Gastrocnemius medialis (tissue), 4 donors: Measurements from ENCODE around the gene CASP3. TPM values are rescaled to one million over a fixed set of nuclear protein-coding genes. Genes with fewer than 3 reads are reported as not detected.

ENCODE experiments used
- ATAC-seq, 2 donors: fragments of 150-250 bp; one replicate each; pipeline ENCODE4 v1.9.1; 2016
- DNase-seq, 2 donors: peaks; one replicate each; pipeline ENCODE4 v3.0.0-alpha.2; 2019
- H3K27ac ChIP-seq, 4 donors: fragments of 200-600 bp; sonication (generic); 1 replicate in 1 of 4; 2 replicates in 3 of 4; pipeline ENCODE4 v1.5.1; 2016 to 2018; ENCODE audit warnings: mild to moderate bottlenecking in 2 of 4, moderate library complexity in 1 of 4
- H3K27me3 ChIP-seq, 3 donors: fragments of 200-600 bp; sonication (generic) in 2 of 3; 1 replicate in 1 of 3; 2 replicates in 2 of 3; pipeline versions ENCODE4 v1.5.1 to v1.6.0; 2016 to 2019; ENCODE audit warnings: mild to moderate bottlenecking in 1 of 3, moderate library complexity in 1 of 3
- H3K36me3 ChIP-seq, 2 donors: fragments of 200-600 bp; sonication (generic) in 1 of 2; one replicate each; pipeline ENCODE4 v1.5.1; 2017 to 2018
- H3K4me1 ChIP-seq, 2 donors: fragments of 200-600 bp; sonication (generic) in 1 of 2; one replicate each; pipeline ENCODE4 v1.5.1; 2016 to 2017; ENCODE audit warnings: mild to moderate bottlenecking in 2 of 2
- H3K4me3 ChIP-seq, 4 donors: fragments of 200-600 bp; sonication (generic) in 3 of 4; 1 replicate in 1 of 4; 2 replicates in 3 of 4; pipeline ENCODE4 v1.5.1; 2016 to 2019; ENCODE audit warnings: mild to moderate bottlenecking in 2 of 4
- H3K9me3 ChIP-seq, 3 donors: fragments of 200-600 bp; sonication (generic) in 2 of 3; 1 replicate in 1 of 3; 2 replicates in 2 of 3; pipeline ENCODE4 v1.5.1; 2016 to 2019
- POLR2A ChIP-seq, 2 donors: fragments of 450-650 bp; IDR thresholded peaks; one replicate each; pipeline ENCODE4 v1.6.1; 2017; ENCODE audit warnings: antibody characterized with exemption in 2 of 2, mild to moderate bottlenecking in 2 of 2, moderate library complexity in 2 of 2
- in situ Hi-C, 4 donors: fragments of 200-750 bp; cut with MboI; loops; one replicate each; pipeline versions ENCODE4 v1.15.0 to v1.8.0; 2017; ENCODE audit warnings: low sequenced_read_pairs in 4 of 4
- intact Hi-C: fragments of 100-400 bp; cut with DNase I; formaldehyde crosslinking; loops from one replicate; pipeline ENCODE4 v1.15.1; 2023; ENCODE audit warnings: low total_unique reads
- total RNA-seq, 4 donors: library from RNA; depleted of rRNA; stranded (reverse); fragments of >200 nt; gene quantifications; one replicate each; pipeline versions ENCODE4 v1.1.0 to v1.2.3, GENCODE V29; 2016
- TF ChIP-seq, protein P1 (sequence below), 5 experiments: fragments of 450-650 bp in 3 of 5; fragments of 200-600 bp in 2 of 5; sonication (generic) in 2 of 5; IDR thresholded peaks in 4 of 5; conservative IDR thresholded peaks in 1 of 5; 1 replicate in 4 of 5; 2 replicates in 1 of 5; pipeline ENCODE4 v1.5.1; 2016 to 2019; ENCODE audit warnings: antibody characterized with exemption in 5 of 5, mild to moderate bottlenecking in 3 of 5, moderate library complexity in 3 of 5

The CASP3 gene
- total RNA-seq, 4 donors from 2014 or later: 16.9 to 25.5 (median 20.8) TPM

DNA sequence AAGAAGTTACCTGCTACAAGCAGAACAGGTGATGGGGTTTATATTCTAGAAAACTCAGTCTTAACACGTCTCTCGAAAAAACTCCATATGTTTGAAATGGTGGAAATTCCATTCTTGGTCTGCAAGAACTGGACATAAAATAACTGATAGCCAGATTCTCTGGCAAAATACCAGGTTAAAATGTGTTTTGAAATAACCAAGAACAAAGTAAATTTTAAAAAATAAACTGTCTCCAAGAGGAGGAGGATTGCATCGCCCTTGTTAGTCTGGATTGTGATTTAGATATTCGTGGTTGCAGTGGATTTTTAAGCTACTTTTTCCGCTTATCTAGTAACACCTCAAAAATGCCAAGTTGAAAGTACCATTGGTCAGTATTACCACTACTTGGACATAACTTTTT is 43.8 kb upstream of the CASP3 start:
- in situ Hi-C loops: no loop called here
- DNase-seq (no peak), ATAC-seq (no peak)
- Histone ChIP-seq H3K9me3 (no peaks in the 10 kb centered on the region), H3K27ac (no peak overlapping the region), H3K27me3 (no peaks in the 10 kb centered on the region), H3K4me3 (no peak overlapping the region), H3K36me3 (peaks cover 0 to 25% of the 10 kb centered on the region in 2 donors), H3K4me1 (no peaks in the 10 kb centered on the region)
- no peak for TF ChIP-seq POLR2A (IDR thresholded peaks at IDR 0.05)
- TF ChIP-seq, protein P1, sequence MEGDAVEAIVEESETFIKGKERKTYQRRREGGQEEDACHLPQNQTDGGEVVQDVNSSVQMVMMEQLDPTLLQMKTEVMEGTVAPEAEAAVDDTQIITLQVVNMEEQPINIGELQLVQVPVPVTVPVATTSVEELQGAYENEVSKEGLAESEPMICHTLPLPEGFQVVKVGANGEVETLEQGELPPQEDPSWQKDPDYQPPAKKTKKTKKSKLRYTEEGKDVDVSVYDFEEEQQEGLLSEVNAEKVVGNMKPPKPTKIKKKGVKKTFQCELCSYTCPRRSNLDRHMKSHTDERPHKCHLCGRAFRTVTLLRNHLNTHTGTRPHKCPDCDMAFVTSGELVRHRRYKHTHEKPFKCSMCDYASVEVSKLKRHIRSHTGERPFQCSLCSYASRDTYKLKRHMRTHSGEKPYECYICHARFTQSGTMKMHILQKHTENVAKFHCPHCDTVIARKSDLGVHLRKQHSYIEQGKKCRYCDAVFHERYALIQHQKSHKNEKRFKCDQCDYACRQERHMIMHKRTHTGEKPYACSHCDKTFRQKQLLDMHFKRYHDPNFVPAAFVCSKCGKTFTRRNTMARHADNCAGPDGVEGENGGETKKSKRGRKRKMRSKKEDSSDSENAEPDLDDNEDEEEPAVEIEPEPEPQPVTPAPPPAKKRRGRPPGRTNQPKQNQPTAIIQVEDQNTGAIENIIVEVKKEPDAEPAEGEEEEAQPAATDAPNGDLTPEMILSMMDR (IDR thresholded peaks at IDR 0.05 in 4 of 5, conservative IDR thresholded peaks at IDR 0.05 in 1 of 5): no peak
- intact Hi-C loops: no loop called here

DNA sequence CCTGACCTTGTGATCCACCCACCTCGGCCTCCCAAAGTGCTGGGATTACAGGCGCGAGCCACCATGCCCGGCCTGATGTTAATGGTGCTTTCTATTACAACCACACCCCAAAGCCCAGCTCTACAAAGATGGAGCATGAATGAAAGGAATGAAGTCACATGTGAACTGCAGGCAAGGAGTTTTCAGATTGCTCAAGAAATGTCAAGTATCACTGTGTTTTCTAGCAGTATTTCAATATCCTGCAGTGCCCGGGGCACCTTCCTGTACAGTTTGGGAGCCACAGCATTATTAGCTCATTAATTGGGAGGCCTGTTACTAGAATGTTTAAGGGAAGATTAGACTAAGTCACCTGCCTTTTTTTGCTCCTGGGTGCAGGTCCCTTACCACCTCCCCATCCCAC is 40.4 kb upstream of the CASP3 start:
- Histone ChIP-seq H3K4me3 (no peak overlapping the region), H3K27ac (no peak overlapping the region), H3K9me3 (no peaks in the 10 kb centered on the region), H3K36me3 (peaks cover 0 to 19% of the 10 kb centered on the region in 2 donors), H3K27me3 (no peaks in the 10 kb centered on the region), H3K4me1 (no peaks in the 10 kb centered on the region)
- intact Hi-C loops: no loop called here
- TF ChIP-seq POLR2A (IDR thresholded peaks at IDR 0.05): no peak
- TF ChIP-seq, protein P1 (IDR thresholded peaks at IDR 0.05 in 4 of 5, conservative IDR thresholded peaks at IDR 0.05 in 1 of 5): no peak
- no peak for ATAC-seq
- no peak for DNase-seq
- in situ Hi-C loops: no loop called here

DNA sequence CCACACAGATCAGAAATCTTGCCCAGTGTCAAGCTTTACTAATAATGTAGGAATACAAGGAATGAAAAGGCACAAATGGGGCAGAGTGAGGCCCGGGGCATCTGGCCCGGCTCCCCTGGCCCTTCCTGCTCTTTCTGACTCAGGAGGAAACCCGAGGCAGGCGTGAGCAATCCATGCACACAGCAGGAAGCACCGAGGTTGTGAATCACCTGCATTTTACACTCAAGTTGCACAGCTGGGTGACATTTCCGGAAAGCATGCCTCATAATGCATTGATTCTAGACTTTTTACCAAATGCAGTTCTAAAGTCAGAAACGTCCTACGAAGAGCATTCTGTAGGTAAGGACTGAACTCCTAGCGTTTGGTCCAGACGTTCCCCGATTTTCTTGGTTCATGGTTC is 39.2 kb upstream of the CASP3 start:
- intact Hi-C loops: no loop called here
- ATAC-seq: no peak
- TF ChIP-seq, protein P1 (IDR thresholded peaks at IDR 0.05 in 4 of 5, conservative IDR thresholded peaks at IDR 0.05 in 1 of 5): no peak
- no peak for TF ChIP-seq POLR2A (IDR thresholded peaks at IDR 0.05)
- H3K4me3 ChIP-seq: no peak overlapping the region
- in situ Hi-C loops: no loop called here
- H3K4me1 ChIP-seq: no peaks in the 10 kb centered on the region
- peaks cover 0 to 14% of the 10 kb centered on the region in 2 donors for H3K36me3 ChIP-seq
- no peaks in the 10 kb centered on the region for H3K27me3 ChIP-seq
- DNase-seq: no peak
- H3K9me3 ChIP-seq: no peaks in the 10 kb centered on the region
- H3K27ac ChIP-seq: no peak overlapping the region

DNA sequence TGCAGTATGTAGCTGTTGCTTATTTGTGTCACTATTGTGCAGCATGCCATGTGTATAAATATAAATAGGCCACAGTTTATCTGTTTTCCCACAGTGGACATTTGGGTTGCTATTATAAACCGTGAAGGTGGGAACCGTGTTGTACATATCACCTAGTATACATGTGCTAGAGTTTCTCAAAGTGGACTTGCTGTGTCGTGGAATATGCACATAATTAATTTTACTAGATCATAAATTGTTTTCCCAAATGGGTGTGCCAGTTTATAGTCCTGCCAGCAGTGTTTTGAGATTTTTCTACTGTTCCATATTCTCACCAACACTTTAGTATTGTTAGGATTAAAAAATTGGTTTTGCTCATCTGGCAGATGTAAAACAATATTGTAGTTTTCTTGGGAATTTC is 38.8 kb upstream of the CASP3 start:
- no peak overlapping the region for H3K4me3 ChIP-seq
- in situ Hi-C loops (no loop called here), intact Hi-C loops (no loop called here)
- no peak for TF ChIP-seq POLR2A (IDR thresholded peaks at IDR 0.05)
- TF ChIP-seq, protein P1 (IDR thresholded peaks at IDR 0.05 in 4 of 5, conservative IDR thresholded peaks at IDR 0.05 in 1 of 5): no peak
- H3K36me3 ChIP-seq: peaks cover 0 to 14% of the 10 kb centered on the region in 2 donors
- no peak overlapping the region for H3K27ac ChIP-seq
- H3K27me3 ChIP-seq: no peaks in the 10 kb centered on the region
- DNase-seq (no peak), ATAC-seq (no peak)
- H3K9me3 ChIP-seq: no peaks in the 10 kb centered on the region
- no peaks in the 10 kb centered on the region for H3K4me1 ChIP-seq

DNA sequence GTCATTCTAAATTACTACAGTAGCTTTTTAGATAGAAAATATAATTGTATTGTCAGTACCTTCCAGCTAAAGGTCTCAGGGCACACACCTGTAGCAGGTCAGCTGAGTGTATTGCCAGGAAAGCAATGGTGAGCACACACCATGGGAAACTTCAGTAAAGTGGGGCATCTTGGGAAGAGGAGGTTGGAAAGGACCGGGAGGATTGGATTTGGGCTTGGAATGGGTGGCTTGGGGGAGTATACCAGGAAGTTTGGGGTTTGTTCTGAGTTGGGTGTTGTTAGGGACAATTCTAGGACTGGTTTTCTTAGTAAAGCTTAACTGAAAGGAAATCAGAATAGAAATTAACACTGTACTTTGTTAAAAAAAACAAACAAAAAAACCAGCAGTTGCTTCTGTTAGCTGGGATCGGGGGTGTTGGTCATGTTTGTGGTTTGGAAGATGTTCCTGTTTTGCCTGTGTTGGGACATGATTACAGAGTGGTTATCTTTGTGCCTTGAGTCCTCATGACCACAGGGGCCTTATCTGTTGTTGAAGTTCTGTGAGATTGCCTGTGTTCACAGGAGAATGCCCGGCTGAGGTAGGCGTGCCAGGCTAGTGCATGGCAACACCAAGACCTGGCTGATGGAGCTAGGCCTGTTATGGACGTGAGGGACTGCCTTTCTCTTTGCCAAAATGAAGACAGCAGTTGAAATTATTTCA is 35.4 kb upstream of the CASP3 start:
- no peak overlapping the region for H3K4me3 ChIP-seq

More for the DNA sequence above, 35.4 kb upstream of the CASP3 start:
- TF ChIP-seq POLR2A (IDR thresholded peaks at IDR 0.05): no peak
- TF ChIP-seq, protein P1 (IDR thresholded peaks at IDR 0.05 in 4 of 5, conservative IDR thresholded peaks at IDR 0.05 in 1 of 5): no peak
- Histone ChIP-seq H3K36me3 (peaks cover 0 to 10% of the 10 kb centered on the region in 2 donors), H3K4me1 (no peaks in the 10 kb centered on the region), H3K27me3 (no peaks in the 10 kb centered on the region), H3K27ac (no peak overlapping the region), H3K9me3 (no peaks in the 10 kb centered on the region)
- in situ Hi-C loops (no loop called here), intact Hi-C loops (no loop called here)
- DNase-seq: no peak
- ATAC-seq: no peak
